ENCODE data around the gene SDK1. TPM values are rescaled to one million over a fixed set of nuclear protein-coding genes. Genes with fewer than 3 reads are reported as not detected.

The SDK1 gene
- total and polyA plus RNA-seq, 2 experiments from 2014 or later = 4.1 to 16.5 TPM

GRCh38 chr7:4028221-4028620, 727.2 kb downstream of the SDK1 start:
- no peak overlapping the region for H3K4me3 ChIP-seq
- H3K27ac ChIP-seq = no peak overlapping the region
- H3K4me1 ChIP-seq (ENCODE audit: low read depth) = no peaks in the 10 kb centered on the region
- TF ChIP-seq, protein P1, sequence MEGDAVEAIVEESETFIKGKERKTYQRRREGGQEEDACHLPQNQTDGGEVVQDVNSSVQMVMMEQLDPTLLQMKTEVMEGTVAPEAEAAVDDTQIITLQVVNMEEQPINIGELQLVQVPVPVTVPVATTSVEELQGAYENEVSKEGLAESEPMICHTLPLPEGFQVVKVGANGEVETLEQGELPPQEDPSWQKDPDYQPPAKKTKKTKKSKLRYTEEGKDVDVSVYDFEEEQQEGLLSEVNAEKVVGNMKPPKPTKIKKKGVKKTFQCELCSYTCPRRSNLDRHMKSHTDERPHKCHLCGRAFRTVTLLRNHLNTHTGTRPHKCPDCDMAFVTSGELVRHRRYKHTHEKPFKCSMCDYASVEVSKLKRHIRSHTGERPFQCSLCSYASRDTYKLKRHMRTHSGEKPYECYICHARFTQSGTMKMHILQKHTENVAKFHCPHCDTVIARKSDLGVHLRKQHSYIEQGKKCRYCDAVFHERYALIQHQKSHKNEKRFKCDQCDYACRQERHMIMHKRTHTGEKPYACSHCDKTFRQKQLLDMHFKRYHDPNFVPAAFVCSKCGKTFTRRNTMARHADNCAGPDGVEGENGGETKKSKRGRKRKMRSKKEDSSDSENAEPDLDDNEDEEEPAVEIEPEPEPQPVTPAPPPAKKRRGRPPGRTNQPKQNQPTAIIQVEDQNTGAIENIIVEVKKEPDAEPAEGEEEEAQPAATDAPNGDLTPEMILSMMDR (IDR thresholded peaks at IDR 0.05; ENCODE audit: low read depth, low read length) = no peak
- DNase-seq (ENCODE audit: low read depth in 1 of 2, low spot score in 1 of 2) = no peak
- no peaks in the 10 kb centered on the region for H3K9me3 ChIP-seq (ENCODE audit: low read depth)
- no peaks in the 10 kb centered on the region for H3K27me3 ChIP-seq
- no peaks in the 10 kb centered on the region for H3K36me3 ChIP-seq

DNA sequence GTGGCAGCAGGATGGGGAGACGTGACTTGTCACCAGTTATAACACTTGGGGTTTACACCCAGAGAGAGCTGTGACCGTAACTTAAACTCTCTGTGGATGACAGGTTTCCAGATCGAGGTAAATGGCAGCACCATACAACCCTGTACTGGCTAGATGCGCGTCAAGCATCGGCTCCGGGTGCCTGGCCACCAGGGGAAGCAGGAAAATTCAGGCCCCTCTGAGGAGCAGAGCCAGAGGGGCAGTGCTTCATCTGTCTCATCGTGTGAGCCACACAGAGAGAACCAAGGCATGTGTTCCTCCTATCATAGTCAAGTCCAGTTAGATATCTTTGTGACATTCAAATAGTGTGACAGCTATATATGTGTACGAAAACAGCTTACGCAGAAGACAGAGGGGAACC, 728.9 kb downstream of the SDK1 start:
- TF ChIP-seq, protein P1 (IDR thresholded peaks at IDR 0.05; ENCODE audit: low read depth, low read length) = no peak
- DNase-seq (ENCODE audit: low read depth in 1 of 2, low spot score in 1 of 2) = no peak
- no peaks in the 10 kb centered on the region for H3K9me3 ChIP-seq (ENCODE audit: low read depth)

DNA sequence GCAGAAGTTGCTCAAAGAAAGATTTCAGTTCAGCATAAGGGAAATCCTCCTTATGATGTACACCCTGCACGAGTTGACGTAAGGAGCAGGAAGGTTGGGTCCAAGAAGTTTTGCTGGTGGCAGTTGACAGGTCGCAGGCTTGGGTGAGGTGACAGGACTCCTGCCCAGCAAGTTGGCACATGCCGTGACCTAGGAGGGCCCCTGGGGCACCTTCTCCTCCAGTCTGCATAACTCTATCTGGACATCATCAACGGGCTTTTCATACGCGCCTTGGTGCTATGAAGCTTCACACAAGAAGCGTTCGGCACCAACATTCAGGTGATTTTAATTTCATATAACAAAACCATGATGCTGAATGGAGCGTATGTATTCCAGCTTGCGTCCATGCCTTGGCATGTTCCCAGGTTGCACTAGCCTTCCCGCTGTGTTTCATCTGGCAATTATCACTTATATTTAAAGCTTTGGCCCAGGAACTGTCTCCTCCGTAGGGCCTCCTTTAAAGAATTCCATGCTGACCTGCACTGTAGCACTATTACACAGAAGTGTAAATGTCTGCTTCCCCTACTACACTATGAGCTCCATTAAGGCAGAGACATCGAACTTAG, 729.4 kb downstream of the SDK1 start:
- Histone ChIP-seq H3K4me1 (ENCODE audit: low read depth) (no peaks in the 10 kb centered on the region), H3K4me3 (no peak overlapping the region), H3K27me3 (no peaks in the 10 kb centered on the region), H3K36me3 (no peaks in the 10 kb centered on the region), H3K27ac (no peak overlapping the region), H3K9me3 (ENCODE audit: low read depth) (no peaks in the 10 kb centered on the region)
- DNase-seq (ENCODE audit: low read depth in 1 of 2, low spot score in 1 of 2) = no peak
- TF ChIP-seq, protein P1 (IDR thresholded peaks at IDR 0.05; ENCODE audit: low read depth, low read length) = no peak

More for the DNA sequence above, 728.9 kb downstream of the SDK1 start:
- H3K4me1 ChIP-seq (ENCODE audit: low read depth) = no peaks in the 10 kb centered on the region
- no peak overlapping the region for H3K27ac ChIP-seq
- H3K4me3 ChIP-seq = no peak overlapping the region
- H3K36me3 ChIP-seq = no peaks in the 10 kb centered on the region
- no peaks in the 10 kb centered on the region for H3K27me3 ChIP-seq

DNA sequence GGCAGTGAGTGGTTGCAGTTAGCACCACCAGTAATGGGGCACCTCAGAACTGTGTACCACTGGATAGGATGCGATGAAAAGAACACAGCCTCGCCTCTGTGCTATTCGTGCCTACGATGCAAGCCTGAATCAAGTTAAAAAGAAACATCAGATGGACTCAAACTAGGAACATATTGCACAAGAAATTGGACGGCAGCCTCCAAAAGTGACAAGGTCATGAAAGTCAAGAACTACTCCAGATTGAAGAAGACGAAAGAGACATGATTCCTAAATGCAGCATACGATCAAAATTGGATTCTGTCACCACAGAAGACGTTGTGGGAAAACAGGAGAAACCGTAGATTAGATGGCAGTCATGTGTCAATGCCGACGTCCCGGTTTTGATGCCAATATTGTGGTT, 732.9 kb downstream of the SDK1 start:
- no peaks in the 10 kb centered on the region for H3K9me3 ChIP-seq (ENCODE audit: low read depth)
- no peak for DNase-seq (ENCODE audit: low read depth in 1 of 2, low spot score in 1 of 2)
- H3K27ac ChIP-seq = no peak overlapping the region
- H3K27me3 ChIP-seq = no peaks in the 10 kb centered on the region
- TF ChIP-seq, protein P1 (IDR thresholded peaks at IDR 0.05; ENCODE audit: low read depth, low read length) = no peak
- H3K4me1 ChIP-seq (ENCODE audit: low read depth) = no peaks in the 10 kb centered on the region
- H3K4me3 ChIP-seq = no peak overlapping the region
- H3K36me3 ChIP-seq = no peaks in the 10 kb centered on the region

DNA sequence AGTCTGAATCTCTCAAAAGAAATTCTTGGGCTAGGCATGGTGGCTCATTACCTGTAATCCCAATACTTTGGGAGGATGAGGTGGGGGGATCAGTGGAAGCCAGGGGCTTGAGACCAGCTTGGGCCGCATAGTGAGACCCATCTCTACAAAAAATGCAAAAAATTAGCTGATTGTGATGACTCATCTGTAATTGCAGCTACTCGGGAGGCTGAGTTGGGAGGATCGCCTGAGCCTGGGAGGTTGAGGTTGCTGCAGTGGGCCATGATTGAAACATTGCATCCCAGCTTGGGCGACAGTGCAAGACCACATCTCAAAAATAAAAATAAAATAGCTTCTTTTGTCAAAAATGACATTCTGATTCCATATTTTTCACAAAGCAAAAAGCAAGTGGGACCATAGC, 736.3 kb downstream of the SDK1 start:
- TF ChIP-seq, protein P1 (IDR thresholded peaks at IDR 0.05; ENCODE audit: low read depth, low read length) = no peak
- Histone ChIP-seq H3K27me3 (no peaks in the 10 kb centered on the region), H3K9me3 (ENCODE audit: low read depth) (no peaks in the 10 kb centered on the region), H3K4me1 (ENCODE audit: low read depth) (no peaks in the 10 kb centered on the region), H3K36me3 (no peaks in the 10 kb centered on the region), H3K4me3 (no peak overlapping the region), H3K27ac (no peak overlapping the region)
- DNase-seq (ENCODE audit: low read depth in 1 of 2, low spot score in 1 of 2) = no peak
